Right cardiac atrium (tissue), 5 donors: ENCODE measurements around the gene NFATC4. TPM values are rescaled to one million over a fixed set of nuclear protein-coding genes. Genes with fewer than 3 reads are reported as not detected.

Source experiments
- ATAC-seq, 2 donors: fragments of 200-7000 bp; cut with Tn5 transposase; one replicate each; pipeline versions ENCODE4 v1.8.0 to v1.9.1; 2020; ENCODE audit warnings: moderate library complexity in 2 of 2, mild to moderate bottlenecking in 1 of 2
- DNase-seq, 3 donors: peaks; one replicate each; pipeline ENCODE4 v3.0.0-alpha.2; 2020
- H3K27ac ChIP-seq: one replicate; pipeline ENCODE4 v1.5.1; 2013; ENCODE audit warnings: mild to moderate bottlenecking, low read length, control low read depth, moderate library complexity
- H3K27me3 ChIP-seq: one replicate; pipeline ENCODE4 v1.6.1; 2013; ENCODE audit not compliant: control insufficient read depth, insufficient read depth
- H3K4me1 ChIP-seq: one replicate; pipeline ENCODE4 v1.6.1; 2013; ENCODE audit warnings: low read length; ENCODE audit not compliant: control insufficient read depth, insufficient read depth
- H3K4me3 ChIP-seq: one replicate; pipeline ENCODE4 v1.5.1; 2013; ENCODE audit warnings: low read length, control low read depth
- H3K9me3 ChIP-seq: one replicate; pipeline ENCODE4 v1.6.1; 2013; ENCODE audit warnings: low read length; ENCODE audit not compliant: control insufficient read depth
- WGBS: extraction: QIAGEN DNeasy Blood & Tissue Kit; methylation state at CpG from one replicate; pipeline ENCODE4 v1.1.7; 2013; 5-methylcytosine and 5-hydroxymethylcytosine counted together
- intact Hi-C, 4 donors: fragments of 100-400 bp; cut with DNase I; formaldehyde crosslinking; loops; one replicate each; pipeline versions ENCODE4 v1.11.0 to v1.14.0; 2022 to 2023
- polyA plus RNA-seq: library from polyadenylated mRNA; stranded (reverse); fragments of 200-250 nt; gene quantifications from one replicate; pipeline ENCODE4 v1.2.3, GENCODE V29; 2013
- total RNA-seq, 4 donors: library from RNA; stranded (reverse); fragmentation: NEBNext Ultra II Directional; extraction: Animal tissue kit (Norgen Biotek cat#: 25700); gene quantifications; one replicate each; pipeline ENCODE4 v1.2.1, GENCODE V29; 2021
- donor health status: healthy with polysubstance abuse.
- donor health status: DM: no; HTN: yes; CAD: no.
- donor health status: DM: no; HTN: no; CAD: no.
- donor health status: DM: no; HTN: yes; CAD: no; lungs with severe emphysema.
- donor health status: DM: yes; HTN: yes; CAD: no.

NFATC4 gene
- total and polyA plus RNA-seq, 5 donors: 15.7 to 40.0 (median 30.3) TPM

GRCh38 chr14:24399999-24400718, 32.2 kb downstream of the NFATC4 start:
- no peaks in the 10 kb centered on the region for H3K9me3 ChIP-seq
- peak in 1 of 3 donors; percentile 50 for DNase-seq
- peak overlapping the region; percentile 3 for H3K27ac ChIP-seq
- 47% methylated on average over 4 of the region's 4 CpGs for WGBS
- intact Hi-C loops: no loop called here
- ATAC-seq: no peak
- peaks cover 18% of the 10 kb centered on the region for H3K4me1 ChIP-seq
- H3K27me3 ChIP-seq: no peaks in the 10 kb centered on the region
- H3K4me3 ChIP-seq: peak overlapping the region; percentile 91

- 53% methylated on average over 9 of the region's 9 CpGs for WGBS
- no peaks in the 10 kb centered on the region for H3K27me3 ChIP-seq
- ATAC-seq (no peak), DNase-seq (peak in 1 of 3 donors; percentile 53)
- H3K4me3 ChIP-seq: no peak overlapping the region
- H3K9me3 ChIP-seq: no peaks in the 10 kb centered on the region
- H3K27ac ChIP-seq: no peak overlapping the region
- H3K4me1 ChIP-seq: peaks cover 18% of the 10 kb centered on the region
- intact Hi-C loops: no loop called here
These were observed 34.1 kb downstream of the NFATC4 start for GRCh38 chr14:24401810-24402702.

- no peaks in the 10 kb centered on the region for H3K27me3 ChIP-seq
- ATAC-seq (peak in 1 of 2 donors; percentile 3), DNase-seq (peak in 1 of 3 donors; percentile 58)
- no peak overlapping the region for H3K27ac ChIP-seq
- 35% methylated on average over 7 of the region's 7 CpGs for WGBS
- H3K4me1 ChIP-seq: peaks cover 17% of the 10 kb centered on the region
- intact Hi-C loops: no loop called here
- H3K9me3 ChIP-seq: no peaks in the 10 kb centered on the region
- H3K4me3 ChIP-seq: no peak overlapping the region
These were observed 35.5 kb downstream of the NFATC4 start for GRCh38 chr14:24403294-24403998.

GRCh38 chr14:24404814-24405213, 36.8 kb downstream of the NFATC4 start:
- WGBS: 55% methylated on average over 4 of the region's 4 CpGs
- Histone ChIP-seq H3K4me1 (peaks cover 17% of the 10 kb centered on the region), H3K27ac (no peak overlapping the region), H3K9me3 (no peaks in the 10 kb centered on the region), H3K4me3 (no peak overlapping the region), H3K27me3 (no peaks in the 10 kb centered on the region)
- no peak for DNase-seq
- intact Hi-C loops: no loop called here
- no peak for ATAC-seq

- Histone ChIP-seq H3K27me3 (no peaks in the 10 kb centered on the region), H3K4me3 (no peak overlapping the region), H3K9me3 (no peaks in the 10 kb centered on the region), H3K4me1 (peaks cover 7% of the 10 kb centered on the region), H3K27ac (no peak overlapping the region)
- WGBS: 95% methylated on average over 6 of the region's 6 CpGs
- intact Hi-C loops: no loop called here
- ATAC-seq (no peak), DNase-seq (no peak)
These were observed 38.4 kb downstream of the NFATC4 start for GRCh38 chr14:24406416-24406815.

- H3K9me3 ChIP-seq: no peaks in the 10 kb centered on the region
- DNase-seq (no peak), ATAC-seq (no peak)
- 94% methylated on average over 18 of the region's 18 CpGs for WGBS
- H3K27ac ChIP-seq: no peak overlapping the region
- no peaks in the 10 kb centered on the region for H3K27me3 ChIP-seq
- H3K4me1 ChIP-seq: peaks cover 5% of the 10 kb centered on the region
- H3K4me3 ChIP-seq: no peak overlapping the region
- intact Hi-C loops: no loop called here
These were observed 39.8 kb downstream of the NFATC4 start for GRCh38 chr14:24407608-24408325.

- ATAC-seq (no peak), DNase-seq (peak in 1 of 3 donors; percentile 51)
- WGBS: 47% methylated on average over 3 of the region's 3 CpGs
- intact Hi-C loops: no loop called here
- Histone ChIP-seq H3K4me1 (peaks cover 3% of the 10 kb centered on the region), H3K4me3 (no peak overlapping the region), H3K27ac (no peak overlapping the region), H3K27me3 (no peaks in the 10 kb centered on the region), H3K9me3 (no peaks in the 10 kb centered on the region)
These were observed 40.8 kb downstream of the NFATC4 start for GRCh38 chr14:24408764-24409163.

GRCh38 chr14:24409192-24409591, 41.2 kb downstream of the NFATC4 start:
- Histone ChIP-seq H3K27ac (no peak overlapping the region), H3K4me3 (no peak overlapping the region), H3K4me1 (peaks cover 3% of the 10 kb centered on the region), H3K9me3 (no peaks in the 10 kb centered on the region), H3K27me3 (no peaks in the 10 kb centered on the region)
- 77% methylated on average over 6 of the region's 6 CpGs for WGBS
- intact Hi-C loops: no loop called here
- DNase-seq (no peak), ATAC-seq (no peak)

GRCh38 chr14:24409956-24410355, 42.0 kb downstream of the NFATC4 start:
- no peak overlapping the region for H3K27ac ChIP-seq
- H3K4me1 ChIP-seq: peaks cover 3% of the 10 kb centered on the region
- H3K27me3 ChIP-seq: no peaks in the 10 kb centered on the region
- ATAC-seq (no peak), DNase-seq (peak in 1 of 3 donors; percentile 47)
- WGBS: 94% methylated on average over 10 of the region's 10 CpGs
- intact Hi-C loops: loop anchor here in 1 of 4 donors (5.0 kb wide), 1 partner anchor 43 kb away; the partner anchor contains the start of gene NFATC4
- no peak overlapping the region for H3K4me3 ChIP-seq
- no peaks in the 10 kb centered on the region for H3K9me3 ChIP-seq
